DMS53 treated with DMSO at 0.1 percent for 48 hours (cell line): ENCODE results near the gene ADAP1.
"Not testable (repeated sequence)": the region's sequence is repeated elsewhere in the genome, so short reads cannot be mapped to it uniquely, and the experiment has no call there.

Source experiments
- DNase-seq: peaks from one replicate; lab custom pipeline; 2025; ENCODE audit not compliant: unreplicated experiment; lab: John Stamatoyannopoulos, UW

The ADAP1 gene

DNA sequence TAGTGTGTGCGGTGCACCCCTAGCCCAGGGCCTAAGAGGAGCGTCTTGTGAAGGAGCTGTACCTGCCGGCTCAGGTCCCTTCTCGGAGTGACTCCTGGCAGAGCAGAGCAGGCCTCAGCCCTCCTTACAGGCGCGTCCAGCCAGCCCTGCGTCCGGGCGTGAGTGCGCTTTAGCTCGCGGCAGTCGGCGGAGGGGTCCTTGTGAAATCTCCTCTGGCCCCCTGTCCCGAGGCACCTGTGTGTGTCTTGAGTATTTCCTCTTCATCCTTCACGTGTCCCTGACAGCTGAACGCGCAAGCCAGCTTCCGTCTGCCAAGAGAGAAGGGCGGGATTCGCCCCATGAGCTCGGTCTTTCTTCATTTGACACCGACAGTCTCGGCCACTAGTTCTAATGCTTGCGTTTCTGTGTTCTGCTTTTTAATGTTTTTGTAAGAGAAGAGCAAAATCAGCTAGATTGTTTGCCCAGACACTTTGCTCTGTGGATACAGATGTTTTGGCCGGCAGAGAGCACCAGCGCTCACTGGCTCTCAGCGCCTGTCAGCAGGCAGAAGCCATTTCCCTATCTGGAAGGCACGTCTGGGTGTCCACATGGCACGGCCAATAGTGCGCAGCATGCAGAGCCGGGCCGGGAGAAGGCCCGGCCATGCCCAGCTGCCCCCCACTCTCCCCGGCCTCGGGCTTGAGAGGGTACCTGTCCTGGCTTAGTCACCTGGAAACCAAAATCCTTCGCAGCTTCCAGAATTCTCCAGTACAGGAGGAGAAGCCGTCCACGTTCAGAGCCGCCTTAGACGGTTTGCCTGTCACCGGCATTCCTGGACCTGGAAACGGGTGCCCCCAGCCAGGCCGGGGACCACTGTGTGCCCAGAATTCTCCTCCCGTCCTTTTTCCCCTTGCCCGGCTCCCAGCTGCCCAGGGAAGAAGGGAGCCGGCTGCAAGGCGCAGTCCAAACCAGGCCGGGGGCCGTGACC lies 71.1 kb downstream of the ADAP1 start:
- no peak for DNase-seq

GRCh38 chr7:882336-883035 lies 72.0 kb downstream of the ADAP1 start:
- no peak for DNase-seq

DNA sequence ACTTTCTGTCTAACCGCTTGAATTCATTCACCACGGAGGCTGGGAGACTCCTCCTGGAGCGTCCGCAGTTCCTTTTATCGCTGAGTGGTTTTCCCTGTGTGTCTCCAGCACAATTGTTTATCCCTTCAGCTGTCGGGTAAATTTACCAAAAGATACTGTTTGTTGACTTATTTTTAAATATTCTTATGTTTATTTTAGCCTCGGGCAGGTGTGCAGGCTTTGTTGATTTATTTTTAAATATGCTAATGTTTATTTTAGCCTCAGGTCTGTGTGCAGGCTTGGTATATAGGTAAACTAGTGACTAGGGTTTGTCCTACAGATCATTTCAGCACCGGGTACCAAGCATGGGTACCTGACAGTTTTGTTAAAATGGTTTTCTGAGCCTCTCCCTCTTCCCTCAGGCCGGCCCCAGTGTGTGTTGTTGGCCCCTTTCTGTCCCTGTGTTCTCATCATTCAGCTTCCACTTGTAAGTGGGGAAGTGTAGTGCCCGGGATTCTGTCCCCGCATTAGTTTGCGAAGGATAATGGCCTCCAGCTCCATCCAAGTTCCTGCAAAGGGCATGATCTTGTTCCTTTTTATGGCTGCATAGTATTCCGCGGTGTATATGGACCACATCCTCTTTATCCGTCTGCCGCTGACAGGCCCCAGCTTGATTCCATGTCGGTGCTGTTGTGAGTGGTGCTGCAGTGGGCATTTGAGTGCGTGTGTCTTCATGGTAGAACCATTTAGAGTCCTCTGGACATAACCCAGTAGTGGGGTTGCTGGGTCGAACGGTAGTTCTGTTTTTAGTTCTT lies 72.8 kb downstream of the ADAP1 start:
- DNase-seq = peak; percentile 28

- no peak for DNase-seq
Observed at GRCh38 chr7:880450-880849, 74.0 kb downstream of the ADAP1 start.

GRCh38 chr7:879706-880105 lies 74.8 kb downstream of the ADAP1 start:
- no peak for DNase-seq

DNA sequence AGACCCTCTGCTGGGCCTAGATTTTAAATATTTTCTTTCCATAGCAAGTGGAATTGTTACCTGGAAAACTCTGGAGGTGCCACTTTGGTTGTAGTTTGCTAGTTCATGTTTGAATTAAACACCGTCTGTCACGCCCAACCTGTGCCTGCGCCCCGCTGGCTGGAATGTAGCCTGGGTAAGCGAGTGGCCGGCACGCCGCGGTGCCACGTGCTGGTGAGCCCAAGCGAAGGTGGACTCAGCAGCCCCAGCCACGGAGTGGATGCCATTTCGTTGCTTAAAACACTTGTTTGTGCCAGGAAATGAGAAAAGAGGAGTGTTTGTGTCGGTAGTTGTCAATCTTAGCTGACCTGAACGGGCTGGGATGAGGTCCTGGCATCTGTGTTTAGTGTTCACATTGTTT lies 75.4 kb downstream of the ADAP1 start:
- DNase-seq = no peak

DNA sequence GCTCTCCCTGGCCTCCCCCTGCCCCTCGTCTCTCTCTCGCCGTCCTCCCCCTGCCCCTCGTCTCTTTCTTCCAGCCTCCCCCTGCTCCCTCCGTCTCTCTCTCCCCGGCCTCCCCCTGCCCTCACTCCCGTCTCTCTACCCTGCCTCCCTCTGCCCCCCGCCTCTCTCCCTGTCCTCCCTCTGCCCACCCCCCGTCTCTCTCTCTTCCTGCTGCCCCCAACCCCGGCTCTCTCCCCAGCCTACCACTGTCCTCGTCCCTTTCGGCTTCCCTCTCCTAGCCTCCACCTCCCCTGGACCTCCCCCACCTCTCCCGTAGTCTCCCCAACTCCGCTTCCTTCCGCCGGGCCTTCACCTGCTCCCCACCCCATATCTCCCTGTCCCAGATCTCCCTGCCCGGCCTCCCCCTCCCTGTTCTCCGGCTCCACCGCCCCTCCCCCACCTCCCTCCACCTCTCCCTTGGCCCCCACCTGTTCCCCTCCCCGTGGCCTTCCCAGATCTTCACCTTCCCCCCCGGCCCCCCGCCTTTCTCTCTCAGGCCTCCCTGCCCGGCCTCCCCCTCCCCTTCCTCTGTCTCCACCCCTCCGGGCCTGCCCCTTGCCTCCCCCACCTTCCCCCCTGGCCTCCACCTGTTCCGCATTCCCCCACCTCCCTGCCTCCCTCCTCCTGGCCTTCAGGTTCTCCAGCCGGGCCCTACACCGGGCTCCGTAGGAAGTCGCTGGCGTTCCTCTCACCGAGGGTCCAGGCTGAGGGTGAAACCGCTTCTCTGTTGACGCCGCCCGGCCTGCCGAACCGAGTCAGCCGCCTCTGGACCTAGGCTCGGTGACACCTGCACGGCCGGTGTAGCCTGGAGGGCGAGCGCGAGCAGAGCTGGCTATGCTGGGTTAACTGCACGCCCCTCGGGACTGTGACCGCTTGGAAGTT lies 76.9 kb downstream of the ADAP1 start:
- DNase-seq = no peak

- DNase-seq = no peak
Observed at GRCh38 chr7:876972-877311, 77.5 kb downstream of the ADAP1 start.

GRCh38 chr7:876077-876971 lies 78.2 kb downstream of the ADAP1 start, which contains the start of gene GET4:
GET4 (plus strand) TSS chr7:876554; CDS start chr7:876646, 92 bp downstream.
- DNase-seq = peak; percentile 85

- DNase-seq = no peak
Observed at GRCh38 chr7:875476-876076, 78.9 kb downstream of the ADAP1 start.

GRCh38 chr7:875051-875450 lies 79.4 kb downstream of the ADAP1 start:
- DNase-seq = peak; percentile 36

DNA sequence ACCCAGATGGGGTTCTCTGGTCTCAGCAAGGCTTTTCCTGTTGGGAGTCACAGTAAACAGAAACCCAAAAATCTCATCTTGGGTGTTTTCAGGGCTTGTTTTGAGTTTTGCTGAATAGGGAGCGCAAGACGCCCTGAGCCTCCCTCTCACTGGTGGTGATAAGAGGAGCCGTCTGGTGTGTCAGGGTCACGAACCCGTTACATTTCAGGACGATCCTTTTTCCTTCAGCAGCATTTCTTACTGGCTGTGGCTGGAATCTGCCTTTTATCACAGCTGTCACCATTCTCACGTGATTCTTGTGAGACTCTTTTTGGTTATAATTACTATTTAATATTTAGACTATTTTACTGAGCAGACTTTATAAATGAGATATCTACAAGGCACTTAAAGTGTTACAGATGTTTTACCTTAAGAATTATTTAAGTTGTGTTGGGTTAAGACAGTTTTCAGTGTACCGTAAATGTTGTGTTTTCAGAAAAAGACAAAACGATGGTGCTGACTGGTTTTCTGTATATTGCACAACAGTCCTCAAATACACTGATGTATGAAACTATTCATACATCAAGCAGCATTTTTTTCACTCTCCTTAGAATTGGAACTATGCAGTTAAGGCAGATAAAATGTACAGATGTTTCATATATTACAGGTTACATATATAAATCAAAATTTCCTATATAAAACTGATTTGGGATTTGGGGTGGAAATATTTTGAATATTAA lies 80.3 kb downstream of the ADAP1 start:
- DNase-seq = no peak

DNA sequence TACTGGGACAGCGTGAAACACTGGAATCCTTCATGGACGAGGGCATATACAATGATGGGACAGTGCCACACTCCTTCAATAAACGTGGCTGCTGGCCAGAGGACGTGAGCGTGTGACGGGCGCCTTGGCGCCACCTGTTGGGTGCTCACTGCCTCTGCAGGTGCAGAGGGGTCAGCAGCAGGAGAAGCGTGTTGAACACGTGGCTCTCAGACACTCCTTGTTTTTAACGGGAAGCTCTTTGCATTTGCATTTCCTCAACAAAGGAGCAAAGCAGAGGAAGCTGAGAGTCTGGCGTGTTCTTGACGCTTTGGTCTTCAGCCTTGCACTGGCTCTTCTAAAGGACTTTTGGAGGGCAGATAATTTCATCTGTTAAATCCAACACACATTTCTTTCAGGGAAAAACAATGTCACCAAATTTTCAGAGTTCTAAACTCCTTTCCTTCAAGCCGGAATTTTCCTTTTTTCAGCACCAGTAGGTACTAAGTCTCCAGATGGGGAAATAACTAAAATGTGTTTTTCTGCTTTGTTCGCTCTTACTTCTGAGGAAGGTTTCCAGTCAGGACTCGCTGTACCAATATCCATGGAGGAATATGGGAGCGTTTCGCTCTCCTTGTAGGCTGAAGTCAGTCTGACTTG lies 81.0 kb downstream of the ADAP1 start:
- peak; percentile 86 for DNase-seq

DNA sequence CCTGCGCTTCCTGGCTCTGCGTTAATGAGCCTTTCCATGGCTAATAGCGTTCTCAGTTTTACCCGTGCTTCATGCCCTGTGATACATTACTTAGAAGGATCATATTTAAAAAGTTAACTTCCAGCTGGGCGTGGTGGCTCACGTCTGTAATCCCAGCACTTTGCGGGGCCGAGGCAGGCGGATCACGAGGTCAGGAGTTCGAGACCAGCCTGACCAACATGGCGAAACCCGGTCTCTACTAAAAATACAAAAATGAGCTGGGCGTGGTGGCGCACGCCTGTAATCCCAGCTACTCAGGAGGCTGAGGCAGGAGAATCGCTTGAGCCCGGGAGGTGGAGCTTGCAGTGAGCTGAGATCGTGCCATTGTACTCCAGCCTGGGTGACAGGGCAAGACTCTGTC lies 81.8 kb downstream of the ADAP1 start:
- not testable (repeated sequence) for DNase-seq

- no peak for DNase-seq
Observed at GRCh38 chr7:871900-872537, 82.5 kb downstream of the ADAP1 start.

DNA sequence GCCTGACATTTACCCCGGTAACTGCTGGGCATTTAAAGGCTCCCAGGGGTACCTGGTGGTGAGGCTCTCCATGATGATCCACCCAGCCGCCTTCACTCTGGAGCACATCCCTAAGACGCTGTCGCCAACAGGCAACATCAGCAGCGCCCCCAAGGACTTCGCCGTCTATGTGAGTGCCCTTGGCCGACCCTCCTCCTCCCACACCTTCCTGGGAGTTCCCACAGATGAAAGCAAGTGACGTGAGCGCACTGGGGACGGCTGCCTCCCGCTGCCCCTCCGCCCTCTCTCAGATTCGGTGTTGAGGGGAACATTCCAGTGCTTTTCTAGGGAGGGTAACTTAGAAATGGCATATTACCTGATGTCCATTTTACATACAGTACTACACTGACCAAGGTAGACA lies 85.1 kb downstream of the ADAP1 start:
- DNase-seq = no peak

GRCh38 chr7:868189-868486 lies 86.3 kb downstream of the ADAP1 start:
- DNase-seq = no peak
